ENCODE results near the gene SOWAHC. TPM values are rescaled to one million over a fixed set of nuclear protein-coding genes. Genes with fewer than 3 reads are reported as not detected.
"Not testable (repeated sequence)": the region's sequence is repeated elsewhere in the genome, so short reads cannot be mapped to it uniquely, and the experiment has no call there.

SOWAHC gene
- total RNA-seq, 1 donor from 2014 or later, result 20.8 TPM

- no peak for DNase-seq
- Histone ChIP-seq H3K27me3 (ENCODE audit: low read depth) (no peaks in the 10 kb centered on the region), H3K4me1 (peaks cover 24% of the 10 kb centered on the region), H3K9me3 (no peaks in the 10 kb centered on the region), H3K36me3 (no peaks in the 10 kb centered on the region), H3K27ac (no peak overlapping the region), H3K4me3 (no peak overlapping the region)
- no peak for ATAC-seq
- TF ChIP-seq, protein P1, sequence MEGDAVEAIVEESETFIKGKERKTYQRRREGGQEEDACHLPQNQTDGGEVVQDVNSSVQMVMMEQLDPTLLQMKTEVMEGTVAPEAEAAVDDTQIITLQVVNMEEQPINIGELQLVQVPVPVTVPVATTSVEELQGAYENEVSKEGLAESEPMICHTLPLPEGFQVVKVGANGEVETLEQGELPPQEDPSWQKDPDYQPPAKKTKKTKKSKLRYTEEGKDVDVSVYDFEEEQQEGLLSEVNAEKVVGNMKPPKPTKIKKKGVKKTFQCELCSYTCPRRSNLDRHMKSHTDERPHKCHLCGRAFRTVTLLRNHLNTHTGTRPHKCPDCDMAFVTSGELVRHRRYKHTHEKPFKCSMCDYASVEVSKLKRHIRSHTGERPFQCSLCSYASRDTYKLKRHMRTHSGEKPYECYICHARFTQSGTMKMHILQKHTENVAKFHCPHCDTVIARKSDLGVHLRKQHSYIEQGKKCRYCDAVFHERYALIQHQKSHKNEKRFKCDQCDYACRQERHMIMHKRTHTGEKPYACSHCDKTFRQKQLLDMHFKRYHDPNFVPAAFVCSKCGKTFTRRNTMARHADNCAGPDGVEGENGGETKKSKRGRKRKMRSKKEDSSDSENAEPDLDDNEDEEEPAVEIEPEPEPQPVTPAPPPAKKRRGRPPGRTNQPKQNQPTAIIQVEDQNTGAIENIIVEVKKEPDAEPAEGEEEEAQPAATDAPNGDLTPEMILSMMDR (IDR thresholded peaks at IDR 0.05), result no peak
- intact Hi-C loops (cut with DNase I), result no loop called here
Measured at GRCh38 chr2:109619032-109619615, 5.0 kb downstream of the SOWAHC start.

DNA sequence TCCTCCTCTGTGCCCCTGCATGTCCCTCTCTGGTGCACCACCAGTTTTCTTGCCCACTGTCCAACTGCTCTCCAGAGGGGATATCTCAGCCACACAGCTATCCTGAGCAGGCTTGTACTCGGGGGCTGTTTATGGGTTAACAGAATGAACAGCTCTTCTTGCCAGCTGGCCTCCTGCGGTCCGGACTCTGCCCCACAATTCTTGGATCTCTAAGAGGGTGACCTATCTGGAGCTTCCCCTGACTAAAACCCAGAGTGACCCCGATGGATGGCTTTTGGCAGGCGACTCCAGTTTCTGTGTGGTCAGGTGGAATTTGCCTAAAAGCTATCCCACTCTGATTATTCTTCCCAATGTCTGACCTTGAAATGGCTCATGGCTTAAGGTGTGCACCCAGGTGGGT, 9.1 kb downstream of the SOWAHC start:
- no peak overlapping the region for H3K4me3 ChIP-seq
- intact Hi-C loops (cut with DNase I), result no loop called here
- no peaks in the 10 kb centered on the region for H3K9me3 ChIP-seq
- H3K36me3 ChIP-seq, result no peaks in the 10 kb centered on the region
- H3K4me1 ChIP-seq, result no peaks in the 10 kb centered on the region
- H3K27me3 ChIP-seq (ENCODE audit: low read depth), result no peaks in the 10 kb centered on the region
- DNase-seq (no peak), ATAC-seq (no peak)
- TF ChIP-seq, protein P1 (IDR thresholded peaks at IDR 0.05), result no peak
- H3K27ac ChIP-seq, result no peak overlapping the region

DNA sequence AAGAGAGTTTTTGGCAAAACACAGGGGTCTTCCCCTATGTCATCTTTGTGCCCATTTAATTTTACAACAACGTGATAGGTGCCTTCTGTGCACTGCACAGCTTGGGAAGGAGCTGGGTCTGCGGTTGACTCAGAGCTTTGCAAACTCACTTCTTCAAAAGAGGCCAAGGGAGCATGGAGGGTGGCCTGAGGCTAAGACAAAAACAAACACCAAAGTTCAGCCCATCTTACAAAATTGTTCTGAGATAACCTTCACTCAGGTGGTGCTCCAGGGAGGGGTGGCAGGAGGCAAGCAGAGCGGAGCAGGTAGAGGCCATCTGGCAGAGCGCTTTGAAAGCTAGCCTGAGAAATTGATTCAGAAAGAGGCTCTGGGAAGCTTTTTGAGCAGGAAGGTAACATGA, 9.8 kb downstream of the SOWAHC start:
- Histone ChIP-seq H3K4me3 (no peak overlapping the region), H3K27ac (no peak overlapping the region), H3K36me3 (no peaks in the 10 kb centered on the region), H3K27me3 (ENCODE audit: low read depth) (no peaks in the 10 kb centered on the region), H3K4me1 (no peaks in the 10 kb centered on the region), H3K9me3 (no peaks in the 10 kb centered on the region)
- TF ChIP-seq, protein P1 (IDR thresholded peaks at IDR 0.05), result no peak
- no peak for ATAC-seq
- no peak for DNase-seq
- intact Hi-C loops (cut with DNase I), result no loop called here

- H3K27ac ChIP-seq, result no peak overlapping the region
- H3K4me1 ChIP-seq, result no peaks in the 10 kb centered on the region
- TF ChIP-seq, protein P1 (IDR thresholded peaks at IDR 0.05), result no peak
- H3K9me3 ChIP-seq, result no peaks in the 10 kb centered on the region
- DNase-seq, result no peak
- no peaks in the 10 kb centered on the region for H3K27me3 ChIP-seq (ENCODE audit: low read depth)
- ATAC-seq, result no peak
- no peak overlapping the region for H3K4me3 ChIP-seq
- no peaks in the 10 kb centered on the region for H3K36me3 ChIP-seq
- intact Hi-C loops (cut with DNase I), result no loop called here
Measured at GRCh38 chr2:109624339-109624738, 10.2 kb downstream of the SOWAHC start.

- intact Hi-C loops (cut with DNase I); ATAC-seq; DNase-seq: not testable (repeated sequence)
Measured at GRCh38 chr2:109628321-109628720, 14.2 kb downstream of the SOWAHC start.

DNA sequence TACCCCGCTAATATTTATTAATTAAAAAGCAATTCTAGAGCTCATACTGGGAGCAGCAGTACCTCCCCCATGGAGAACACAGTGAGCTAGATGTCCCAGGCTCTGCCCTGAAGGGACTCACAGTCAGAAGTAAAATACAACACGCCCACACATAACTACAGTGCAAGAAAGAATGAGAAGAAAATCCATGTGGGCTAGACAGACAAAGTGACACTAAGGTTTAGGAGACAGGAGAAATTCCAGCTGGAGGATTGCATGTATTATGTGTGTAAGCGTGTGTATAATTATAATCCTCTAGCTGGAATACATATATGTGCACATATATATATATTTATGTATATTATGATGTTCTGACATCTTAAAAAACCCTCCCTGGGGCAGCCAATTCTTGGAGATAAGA, 15.7 kb downstream of the SOWAHC start:
- DNase-seq (no peak), ATAC-seq (no peak)
- Histone ChIP-seq H3K36me3 (no peaks in the 10 kb centered on the region), H3K9me3 (no peaks in the 10 kb centered on the region), H3K4me1 (no peaks in the 10 kb centered on the region), H3K4me3 (no peak overlapping the region), H3K27ac (no peak overlapping the region), H3K27me3 (ENCODE audit: low read depth) (no peaks in the 10 kb centered on the region)
- TF ChIP-seq, protein P1 (IDR thresholded peaks at IDR 0.05), result no peak
- intact Hi-C loops (cut with DNase I), result no loop called here

More at GRCh38 chr2:109628321-109628720, 14.2 kb downstream of the SOWAHC start:
- not testable (repeated sequence) for H3K4me3 ChIP-seq; H3K4me1 ChIP-seq; H3K27ac ChIP-seq; H3K36me3 ChIP-seq; H3K9me3 ChIP-seq; H3K27me3 ChIP-seq (ENCODE audit: low read depth)

Data from lower lobe of right lung (tissue), 2 donors.